Activated CD8-positive, alpha-beta memory T cell treated with anti-CD3 and anti-CD28 coated beads, Interleukin-2, amount 50 U/mL, for 48 hours (primary cell): ENCODE results near the gene SIAH3.
A peak's percentile ranks its signal among the peaks of the same experiment; 100 is the strongest.
"Not testable (repeated sequence)": the region's sequence is repeated elsewhere in the genome, so short reads cannot be mapped to it uniquely, and the experiment has no call there.

ENCODE experiments used
- DNase-seq: peaks from one replicate; pipeline ENCODE4 v3.0.0-alpha.2; 2020

Gene SIAH3, protein sequence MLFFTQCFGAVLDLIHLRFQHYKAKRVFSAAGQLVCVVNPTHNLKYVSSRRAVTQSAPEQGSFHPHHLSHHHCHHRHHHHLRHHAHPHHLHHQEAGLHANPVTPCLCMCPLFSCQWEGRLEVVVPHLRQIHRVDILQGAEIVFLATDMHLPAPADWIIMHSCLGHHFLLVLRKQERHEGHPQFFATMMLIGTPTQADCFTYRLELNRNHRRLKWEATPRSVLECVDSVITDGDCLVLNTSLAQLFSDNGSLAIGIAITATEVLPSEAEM

GRCh38 chr13:45851171-45851921 lies at the start of gene SIAH3:
TSS of gene SIAH3 (minus strand) at chr13:45851753. CDS start at chr13:45851629, 124 bp downstream.
- DNase-seq, result peak; percentile 59

DNA sequence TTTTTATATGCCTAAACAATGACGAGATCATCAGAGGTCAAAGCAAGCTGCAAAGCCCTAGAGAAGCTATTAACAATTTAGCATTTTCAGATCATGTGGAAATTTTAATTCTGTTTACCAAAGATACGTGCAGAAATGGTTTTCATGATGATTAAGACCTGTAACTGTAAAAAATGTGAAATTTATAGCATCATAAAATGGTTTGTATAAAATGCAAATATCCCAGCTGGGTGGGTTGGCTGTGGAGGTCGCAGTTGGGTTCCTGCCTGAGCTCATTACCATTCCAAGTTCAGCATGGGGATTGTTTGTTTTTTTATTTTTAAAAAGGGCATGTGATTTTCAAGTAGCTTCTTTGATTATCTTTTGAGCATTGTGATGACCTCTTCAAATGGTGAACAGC lies 47.9 kb upstream of the SIAH3 start:
- DNase-seq, result no peak

GRCh38 chr13:45897562-45897961 lies 46.0 kb upstream of the SIAH3 start:
- no peak for DNase-seq

DNA sequence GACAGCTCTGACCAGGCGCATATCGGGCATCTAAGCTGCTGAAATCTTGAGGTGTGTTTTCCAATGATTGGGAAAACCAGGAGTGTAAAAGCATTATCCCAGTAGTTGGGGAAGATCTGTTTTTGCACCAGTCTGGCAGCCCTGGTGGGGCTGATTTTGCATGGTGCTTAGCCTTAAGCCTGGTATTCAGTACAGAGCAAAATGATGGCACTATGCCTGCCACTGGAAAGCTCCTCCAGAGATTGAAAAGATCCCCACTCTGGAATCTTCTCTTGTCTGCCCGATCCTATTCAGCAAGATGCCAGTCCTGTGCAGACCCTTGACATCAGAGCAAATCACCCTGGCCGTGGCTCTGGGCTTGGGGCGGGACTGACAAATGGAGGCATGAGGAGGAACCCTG lies 44.7 kb upstream of the SIAH3 start:
- DNase-seq, result no peak

DNA sequence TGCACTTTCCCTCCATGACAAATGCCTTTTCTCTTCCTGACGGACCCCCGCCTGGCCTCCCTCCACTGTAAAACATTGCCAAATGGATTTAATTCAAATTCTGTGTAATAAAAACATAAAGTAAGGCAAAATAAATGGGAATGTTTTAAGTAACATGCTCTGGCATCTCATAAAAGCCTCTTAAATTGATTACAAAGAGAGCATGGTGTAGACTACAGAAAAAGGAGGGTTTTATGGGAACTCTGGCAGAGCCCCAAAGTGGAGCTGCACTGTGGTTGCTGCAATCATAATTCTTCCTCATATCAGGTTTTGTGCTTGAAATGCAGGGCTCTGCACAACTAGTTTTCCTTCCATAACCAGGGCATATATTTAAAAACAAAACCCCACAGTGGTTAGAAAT lies 44.3 kb upstream of the SIAH3 start:
- DNase-seq, result no peak

DNA sequence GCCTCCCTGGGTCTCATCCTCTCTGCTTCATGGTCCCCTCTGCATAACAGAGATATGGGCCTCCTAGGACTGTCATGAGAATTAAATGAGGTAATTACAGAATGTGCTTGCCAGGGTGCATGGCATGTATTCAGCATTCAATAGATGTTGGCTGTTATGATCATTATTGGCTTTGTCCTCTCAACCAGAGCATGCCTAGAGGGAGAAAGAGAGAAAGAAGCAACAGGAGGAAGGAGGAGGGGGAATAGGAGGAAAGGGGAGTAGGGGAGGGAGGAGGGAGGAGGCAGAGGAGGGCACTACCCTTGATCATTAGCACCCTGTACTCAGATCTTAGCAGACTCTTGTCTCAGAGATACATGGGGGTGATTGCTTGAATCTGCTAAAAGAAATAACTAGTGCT lies 41.0 kb upstream of the SIAH3 start:
- DNase-seq, result no peak

DNA sequence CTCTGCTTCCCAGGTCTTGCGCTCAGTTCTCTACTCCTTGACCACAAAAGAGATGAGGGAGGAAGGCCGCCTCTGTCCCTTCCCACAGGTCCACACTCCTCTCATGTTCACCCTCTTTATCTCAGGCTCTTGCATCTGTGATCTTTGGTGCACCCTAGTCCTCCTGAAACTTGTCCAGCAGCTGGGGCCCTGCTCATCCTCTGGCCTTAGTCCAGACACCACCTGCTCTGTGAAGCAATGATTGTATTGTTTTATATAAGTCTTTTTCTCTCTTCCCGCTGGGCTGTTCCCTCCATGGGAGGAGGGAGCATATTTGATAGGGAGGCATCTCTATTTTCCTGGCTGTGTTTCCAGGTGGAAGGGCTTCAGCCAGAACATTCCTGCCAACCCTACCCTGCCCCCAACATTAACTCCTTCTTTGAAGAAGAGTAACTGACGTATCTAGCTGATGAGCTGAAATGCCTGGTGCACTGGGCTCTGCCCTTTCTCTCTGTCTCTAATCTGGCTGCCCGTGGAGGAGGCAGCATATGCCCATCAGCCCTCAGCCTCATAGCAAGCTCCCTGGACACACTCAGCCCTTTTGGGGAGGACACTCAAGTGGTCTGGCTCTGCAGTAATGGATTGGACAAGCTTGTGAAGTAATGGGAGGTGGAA lies 38.2 kb upstream of the SIAH3 start:
- DNase-seq, result no peak

DNA sequence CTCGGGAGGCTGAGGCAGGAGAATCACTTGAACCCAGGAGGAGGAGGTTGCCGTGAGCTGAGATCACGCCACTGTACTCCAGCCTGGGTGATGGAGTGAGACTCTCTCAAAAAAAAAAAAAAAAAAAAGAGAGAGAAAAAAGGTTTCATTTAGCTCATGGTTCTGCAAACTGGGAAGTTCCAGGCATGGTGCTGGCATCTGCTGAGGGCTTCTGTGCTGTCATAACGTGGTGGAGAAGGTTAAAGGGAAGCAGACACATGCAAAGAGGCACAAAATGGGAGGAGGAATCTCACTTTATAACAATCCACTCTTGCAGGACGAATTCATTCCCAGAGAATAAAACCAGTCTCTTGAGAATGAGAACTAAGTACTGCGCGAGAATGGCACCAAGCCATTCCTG lies 34.9 kb upstream of the SIAH3 start:
- no peak for DNase-seq

GRCh38 chr13:45885194-45885593 lies 33.6 kb upstream of the SIAH3 start:
- DNase-seq, result no peak

- no peak for DNase-seq
Measured at GRCh38 chr13:45882626-45883025, 31.1 kb upstream of the SIAH3 start.

DNA sequence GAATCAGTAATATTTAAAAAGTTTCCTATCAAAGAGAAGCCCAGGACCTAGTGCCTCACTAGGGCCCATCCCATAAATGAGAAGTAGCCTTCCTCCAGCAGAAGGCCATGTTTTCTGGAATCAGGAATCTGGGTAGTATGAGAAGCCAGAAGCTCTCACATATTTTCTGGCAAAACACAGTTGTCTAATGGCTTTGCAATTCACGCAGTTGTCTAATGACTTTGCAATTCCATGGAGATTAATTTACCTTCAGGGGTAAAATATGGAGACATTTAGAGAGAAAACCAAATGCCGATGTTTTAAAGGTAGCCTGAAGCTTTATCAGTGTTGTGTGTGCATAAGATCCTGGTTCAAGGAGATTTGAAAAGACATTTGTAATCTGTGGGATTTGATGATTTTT lies 29.8 kb upstream of the SIAH3 start:
- DNase-seq, result no peak

DNA sequence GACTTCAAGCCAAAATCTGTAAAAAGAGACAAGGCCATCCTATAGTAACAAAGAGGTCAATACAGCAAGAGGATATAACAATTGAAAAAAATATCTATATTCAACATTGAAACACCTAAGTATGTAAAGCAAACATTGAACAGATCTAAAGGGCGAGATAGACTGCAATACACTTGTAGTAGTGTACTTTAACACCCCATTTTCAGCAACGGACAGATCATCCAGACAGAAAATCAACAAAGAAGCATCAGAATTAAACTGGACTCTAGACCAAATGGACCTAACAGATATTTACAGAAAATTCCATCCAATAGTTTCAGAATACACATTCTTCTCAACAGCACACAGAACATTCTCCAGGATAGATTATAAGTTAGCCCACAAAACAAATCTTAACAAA lies 28.7 kb upstream of the SIAH3 start:
- DNase-seq, result no peak

- DNase-seq, result no peak
Measured at GRCh38 chr13:45879666-45880065, 28.1 kb upstream of the SIAH3 start.

DNA sequence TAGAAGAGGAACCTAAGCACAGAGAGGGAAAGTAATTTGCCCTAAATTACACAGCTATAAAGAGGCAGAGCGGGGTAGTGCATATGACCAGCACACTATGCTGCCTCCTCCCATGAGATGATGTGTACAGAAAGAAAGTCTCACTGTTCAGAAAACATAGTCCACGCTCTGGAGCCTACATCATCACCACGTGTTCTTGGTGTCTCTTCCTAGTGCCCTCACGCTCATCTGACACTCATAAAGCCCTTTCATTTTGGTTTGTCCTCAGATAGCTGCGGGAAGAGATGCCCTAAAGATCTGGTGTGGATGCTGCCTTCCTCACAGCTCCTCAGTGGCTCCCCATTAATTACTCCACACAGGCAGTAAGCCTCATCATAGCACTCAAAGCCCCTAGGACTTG lies 27.4 kb upstream of the SIAH3 start:
- DNase-seq, result no peak

- no peak for DNase-seq
Measured at GRCh38 chr13:45876781-45877180, 25.2 kb upstream of the SIAH3 start.

DNA sequence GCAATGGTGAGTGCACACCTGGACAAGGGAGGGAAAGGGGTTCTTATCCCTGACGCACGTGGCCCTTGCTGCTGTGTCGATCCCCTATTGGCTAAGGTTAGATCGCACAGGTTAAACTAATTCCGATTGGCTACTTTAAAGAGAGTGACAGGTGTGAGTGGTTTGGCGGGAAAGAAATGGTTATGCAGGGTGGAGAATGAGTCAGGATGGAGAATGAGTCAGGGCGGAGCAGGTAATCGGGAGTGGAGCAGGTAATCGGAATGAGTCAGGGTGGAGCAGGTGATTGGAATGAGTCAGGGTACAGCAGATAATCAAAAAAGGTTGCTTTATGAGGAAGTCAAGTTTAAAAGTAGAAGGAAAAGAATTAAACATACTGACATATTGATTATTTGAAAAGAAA lies 24.4 kb upstream of the SIAH3 start:
- no peak for DNase-seq

- DNase-seq, result no peak
Measured at GRCh38 chr13:45873491-45874325, 22.2 kb upstream of the SIAH3 start.

- DNase-seq, result no peak
Measured at GRCh38 chr13:45872566-45872965, 21.0 kb upstream of the SIAH3 start.

DNA sequence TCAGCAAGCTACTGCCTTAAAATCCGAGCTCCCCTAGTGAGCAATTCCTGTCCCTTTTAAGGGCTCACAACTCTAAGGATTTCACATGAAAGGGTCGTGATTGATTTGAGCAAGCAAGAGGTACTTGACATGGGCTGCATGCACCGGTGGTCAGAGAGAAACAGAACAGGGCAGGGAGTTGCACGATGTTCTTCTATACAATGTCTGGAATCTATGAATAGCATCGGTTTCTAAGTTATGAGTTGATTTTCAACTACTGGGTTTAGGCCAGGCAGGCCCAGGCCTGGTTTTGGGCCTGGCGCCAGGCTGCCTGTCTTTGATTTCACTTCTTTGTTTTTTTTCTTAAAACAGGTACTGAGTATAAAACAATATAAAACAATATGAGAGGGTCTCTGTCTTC lies 19.6 kb upstream of the SIAH3 start:
- not testable (repeated sequence) for DNase-seq

- no peak for DNase-seq
Measured at GRCh38 chr13:45870232-45870631, 18.7 kb upstream of the SIAH3 start.

DNA sequence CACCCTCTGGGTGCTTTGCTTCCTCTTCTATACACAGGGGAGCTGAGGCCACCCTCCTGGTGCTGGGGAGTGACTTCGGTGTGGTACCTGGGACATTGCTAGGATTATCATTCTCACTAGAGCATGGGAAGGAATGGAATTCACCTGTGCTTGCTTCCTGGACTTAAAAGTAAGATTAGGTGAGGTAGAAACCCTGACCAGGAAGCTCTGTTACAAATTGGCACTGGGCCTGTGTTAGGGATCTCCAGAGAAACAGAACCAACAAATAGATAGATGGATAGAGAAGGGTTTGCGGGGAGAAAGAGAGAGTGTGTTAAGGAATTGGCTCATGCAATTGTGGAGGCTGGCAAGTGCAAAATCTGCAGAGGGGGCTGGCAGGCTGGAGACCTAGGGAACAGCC lies 13.9 kb upstream of the SIAH3 start:
- DNase-seq, result no peak

GRCh38 chr13:45863709-45864590 lies 12.4 kb upstream of the SIAH3 start:
- DNase-seq, result no peak
